Heart right ventricle (tissue), 16 donors: ENCODE measurements around the gene TFAM. TPM values are rescaled to one million over a fixed set of nuclear protein-coding genes. Genes with fewer than 3 reads are reported as not detected.

Source experiments
- ATAC-seq, 8 donors: fragments of 200-7000 bp; cut with Tn5 transposase; one replicate each; pipeline ENCODE4 v1.9.1; 2020; ENCODE audit warnings: mild to moderate bottlenecking in 8 of 8, moderate library complexity in 8 of 8, moderate number of reproducible peaks in 1 of 8
- DNase-seq, 2 donors: peaks; one replicate each; pipeline ENCODE4 v3.0.0-alpha.2; 2020
- H3K27ac ChIP-seq, 10 donors: fragments of 200-600 bp; sonication (generic) in 2 of 10; one replicate each; pipeline versions ENCODE4 v1.5.0 to v1.8.0; 2020 to 2022; ENCODE audit warnings: mild to moderate bottlenecking in 3 of 10
- H3K27me3 ChIP-seq, 7 donors: fragments of 200-600 bp; one replicate each; pipeline ENCODE4 v1.8.0; 2021 to 2022; ENCODE audit warnings: mild to moderate bottlenecking in 2 of 7
- H3K36me3 ChIP-seq, 9 donors: fragments of 200-600 bp; sonication (generic) in 1 of 9; one replicate each; pipeline versions ENCODE4 v1.5.0 to v1.8.0; 2020 to 2022; ENCODE audit warnings: mild to moderate bottlenecking in 2 of 9
- H3K4me1 ChIP-seq, 9 donors: fragments of 200-600 bp; sonication (generic) in 1 of 9; one replicate each; pipeline versions ENCODE4 v1.5.0 to v1.8.0; 2020 to 2022; ENCODE audit warnings: mild to moderate bottlenecking in 4 of 9
- H3K4me3 ChIP-seq, 10 donors: fragments of 200-600 bp; sonication (generic) in 2 of 10; one replicate each; pipeline versions ENCODE4 v1.5.0 to v1.8.0; 2020 to 2022; ENCODE audit warnings: mild to moderate bottlenecking in 7 of 10, moderate library complexity in 2 of 10
- H3K9me3 ChIP-seq, 11 donors: fragments of 200-600 bp in 10 of 11; sonication (generic) in 2 of 11; one replicate each; pipeline versions ENCODE4 v1.5.0 to v1.8.0; 2013 to 2022; ENCODE audit warnings: mild to moderate bottlenecking in 2 of 11, control low read depth in 1 of 11, moderate library complexity in 1 of 11
- WGBS, 2 donors: extraction: QIAGEN DNeasy Blood & Tissue Kit; methylation state at CpG; one replicate each; pipeline ENCODE4 v1.1.7; 2013; ENCODE audit warnings: inconsistent platforms in 1 of 2; 5-methylcytosine and 5-hydroxymethylcytosine counted together
- intact Hi-C, 10 donors: fragments of 100-400 bp; cut with DNase I; formaldehyde crosslinking; loops; one replicate each; pipeline versions ENCODE4 v1.11.1 to v1.14.2; 2022
- polyA plus RNA-seq, 2 donors: library from polyadenylated mRNA; stranded (reverse); fragments of 200-250 nt; gene quantifications; one replicate each; pipeline ENCODE4 v1.2.3, GENCODE V29; 2013
- total RNA-seq, 10 donors: library from RNA; stranded (reverse); fragmentation: NEBNext Ultra II Directional in 3 of 10; extraction: Animal tissue kit (Norgen Biotek cat#: 25700) in 3 of 10; gene quantifications; one replicate each; pipeline versions ENCODE4 v1.2.1 to v1.2.4, GENCODE V29; 2021 to 2023
- TF ChIP-seq, protein P1 (sequence below), 9 donors: fragments of 200-600 bp; sonication (generic) in 2 of 9; IDR thresholded peaks; one replicate each; pipeline versions ENCODE4 v1.5.0 to v1.8.0; 2021 to 2022; ENCODE audit warnings: antibody characterized with exemption in 9 of 9, mild to moderate bottlenecking in 5 of 9, moderate library complexity in 1 of 9
- donor health status: Arrhythmogenic right ventricular cardiomyopathy.
- donor health status: ischemic (EF 13 %, LVEDD 7.1; RV severe dilation, severe dysfunction).
- donor health status: healthy with polysubstance abuse.
- donor health status: DM: no; HTN: yes; CAD: no.
- donor health status: DM: no; HTN: no; CAD: no.
- donor health status: ischemic (EF 25% LVEDD 6.9; RV normal size, moderate dysfunction).
- donor health status: ischemic (EF 25% LVEDD 5.7; RV mildly dilated, moderate dysfunction).
- donor health status: healthy.
- donor health status: DM: yes; HTN: yes; CAD: no.
- donor health status: Ischemic cardiomyopathy.
- donor health status: ischemic (EF 35%, LVEDD 5.7; RV mildly dilated, moderate dysfunction).
- donor health status: nonischemic (EF 11% LVEDD 7.7; RV severe dilation, severe dysfunction).
- donor health status: DM: yes; HTN: yes; CAD: no.
- donor health status: PGD.
- donor health status: ischemic (EF 29% LVEDD 5.4; RV normal size, mild dysfunction).
- donor health status: nonischemic (EF 23%, LVEDD 6.1; RV moderate dilation, normal function).

The TFAM gene
- total and polyA plus RNA-seq, 12 donors = 3.8 to 36.5 (median 31.0) TPM

DNA sequence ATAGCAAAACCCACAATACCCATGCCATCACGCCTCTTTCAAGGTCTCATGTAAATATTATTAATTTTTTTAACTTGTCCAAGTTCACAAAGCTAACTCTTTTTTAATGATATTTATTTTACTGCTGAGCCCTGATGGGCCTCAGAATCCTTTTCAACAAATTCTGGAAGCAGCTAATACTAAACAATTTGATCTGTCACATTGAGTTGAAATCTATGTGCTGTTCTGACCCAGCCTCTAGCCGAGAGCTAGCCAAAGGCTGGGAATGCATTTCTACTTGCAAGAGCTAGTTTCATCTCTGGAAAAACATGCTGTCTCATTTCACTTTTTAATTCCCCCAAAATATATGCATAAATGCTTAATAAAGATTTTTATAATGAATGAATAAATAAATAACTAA is 47.9 kb downstream of the TFAM start:
- ATAC-seq = no peak
- WGBS, 2 donors = 82% methylated on average over 2 of the region's 2 CpGs

DNA sequence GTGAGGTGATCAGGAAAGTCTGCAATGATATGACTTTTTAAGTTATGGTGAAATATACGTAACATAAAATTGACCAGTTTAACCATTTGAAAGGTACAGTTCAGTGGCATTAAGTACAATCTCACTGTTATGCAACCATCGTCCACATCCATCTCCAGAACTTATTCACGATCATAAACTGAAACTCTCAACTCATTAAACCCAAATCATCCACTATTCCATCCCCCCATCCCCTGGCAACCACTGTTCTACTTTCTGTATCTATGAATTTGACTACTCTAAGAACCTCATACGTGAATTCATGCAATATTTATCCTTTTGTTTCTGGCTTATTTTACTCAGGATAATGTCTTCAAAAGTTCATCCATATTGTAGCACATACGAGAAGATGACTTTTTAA is 48.4 kb downstream of the TFAM start:
- TF ChIP-seq, protein P1, sequence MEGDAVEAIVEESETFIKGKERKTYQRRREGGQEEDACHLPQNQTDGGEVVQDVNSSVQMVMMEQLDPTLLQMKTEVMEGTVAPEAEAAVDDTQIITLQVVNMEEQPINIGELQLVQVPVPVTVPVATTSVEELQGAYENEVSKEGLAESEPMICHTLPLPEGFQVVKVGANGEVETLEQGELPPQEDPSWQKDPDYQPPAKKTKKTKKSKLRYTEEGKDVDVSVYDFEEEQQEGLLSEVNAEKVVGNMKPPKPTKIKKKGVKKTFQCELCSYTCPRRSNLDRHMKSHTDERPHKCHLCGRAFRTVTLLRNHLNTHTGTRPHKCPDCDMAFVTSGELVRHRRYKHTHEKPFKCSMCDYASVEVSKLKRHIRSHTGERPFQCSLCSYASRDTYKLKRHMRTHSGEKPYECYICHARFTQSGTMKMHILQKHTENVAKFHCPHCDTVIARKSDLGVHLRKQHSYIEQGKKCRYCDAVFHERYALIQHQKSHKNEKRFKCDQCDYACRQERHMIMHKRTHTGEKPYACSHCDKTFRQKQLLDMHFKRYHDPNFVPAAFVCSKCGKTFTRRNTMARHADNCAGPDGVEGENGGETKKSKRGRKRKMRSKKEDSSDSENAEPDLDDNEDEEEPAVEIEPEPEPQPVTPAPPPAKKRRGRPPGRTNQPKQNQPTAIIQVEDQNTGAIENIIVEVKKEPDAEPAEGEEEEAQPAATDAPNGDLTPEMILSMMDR (IDR thresholded peaks at IDR 0.05) = no peak
- DNase-seq = no peak
- intact Hi-C loops = no loop called here
- peaks cover 0 to 10% (median 0%) of the 10 kb centered on the region in 9 donors for H3K4me1 ChIP-seq
- H3K27ac ChIP-seq = no peak overlapping the region
- no peaks in the 10 kb centered on the region for H3K9me3 ChIP-seq
- H3K27me3 ChIP-seq = no peaks in the 10 kb centered on the region
- no peaks in the 10 kb centered on the region for H3K36me3 ChIP-seq
- no peak overlapping the region for H3K4me3 ChIP-seq
- WGBS, 2 donors = 88 to 93% methylated on average over 5 of the region's 5 CpGs
- ATAC-seq = no peak

More for the DNA sequence above, 47.9 kb downstream of the TFAM start:
- DNase-seq = no peak
- no peak overlapping the region for H3K27ac ChIP-seq
- intact Hi-C loops = no loop called here
- H3K36me3 ChIP-seq = no peaks in the 10 kb centered on the region
- no peaks in the 10 kb centered on the region for H3K27me3 ChIP-seq
- H3K4me1 ChIP-seq = peaks cover 0 to 10% (median 0%) of the 10 kb centered on the region in 9 donors
- H3K4me3 ChIP-seq = no peak overlapping the region
- no peaks in the 10 kb centered on the region for H3K9me3 ChIP-seq
- TF ChIP-seq, protein P1 (IDR thresholded peaks at IDR 0.05) = no peak

DNA sequence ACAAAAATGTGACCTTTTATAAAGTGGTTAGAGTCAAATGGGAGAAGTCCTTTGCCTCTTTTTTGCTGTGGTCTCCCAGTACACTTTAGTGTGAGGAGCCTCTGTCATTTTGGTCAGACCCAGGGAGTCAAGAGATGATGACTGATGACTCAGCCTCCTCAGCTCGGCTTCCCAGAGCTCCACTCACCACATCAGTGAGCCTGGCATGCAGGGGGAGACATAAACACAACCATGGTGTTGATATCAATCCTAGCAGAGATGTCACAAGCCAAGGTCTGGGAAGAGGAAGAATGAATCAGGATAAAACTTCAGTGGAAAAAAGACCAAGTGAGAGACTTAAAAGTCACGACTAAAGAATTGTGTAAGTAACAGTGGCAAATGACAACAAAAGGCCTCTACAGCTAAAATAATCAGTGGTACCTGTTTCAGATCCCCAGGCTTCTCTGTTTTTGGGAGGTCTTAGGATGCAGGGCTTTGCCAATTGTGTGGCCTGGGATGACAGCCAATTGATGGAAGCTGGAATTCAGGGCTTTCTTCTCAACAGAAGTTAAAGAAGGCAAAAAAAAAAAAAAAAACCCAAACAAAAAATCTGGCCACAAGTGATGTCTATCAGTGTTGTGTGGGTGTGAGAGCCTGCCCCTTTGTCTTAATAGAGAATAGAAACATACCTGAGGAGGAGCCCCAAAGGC is 50.2 kb downstream of the TFAM start:
- Histone ChIP-seq H3K9me3 (peaks cover 0 to 10% (median 0%) of the 10 kb centered on the region in 11 donors), H3K36me3 (no peaks in the 10 kb centered on the region), H3K27me3 (no peaks in the 10 kb centered on the region), H3K27ac (peak overlapping the region in 1 of 10 donors; percentile 20), H3K4me1 (peaks cover 0 to 10% (median 0%) of the 10 kb centered on the region in 9 donors), H3K4me3 (no peak overlapping the region)
- intact Hi-C loops = no loop called here
- DNase-seq (peak in 1 of 2 donors; percentile 11), ATAC-seq (peak in 6 of 8 donors; percentile 28 to 95 (median 54))
- TF ChIP-seq, protein P1 (IDR thresholded peaks at IDR 0.05) = no peak
- WGBS, 2 donors = 31 to 34% methylated on average over 2 of the region's 2 CpGs

DNA sequence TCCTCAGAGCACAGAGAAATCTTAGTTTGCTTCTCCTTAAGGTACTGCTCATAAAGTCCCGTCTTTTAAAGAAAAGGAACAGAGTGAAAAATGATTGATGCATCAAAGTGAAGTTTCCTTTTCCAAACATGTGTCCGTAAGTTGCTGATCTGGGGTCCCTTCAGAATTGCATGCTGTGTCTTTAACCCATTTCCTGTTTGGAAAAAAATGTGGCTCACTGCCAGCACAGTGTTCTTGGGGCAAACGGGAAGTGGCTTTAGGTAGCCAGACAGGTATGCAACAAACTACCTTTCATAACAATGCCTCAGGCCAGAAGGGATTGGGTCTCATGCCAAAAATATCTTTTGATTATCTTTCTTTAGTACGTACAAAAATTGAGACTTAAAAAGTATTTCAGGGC is 50.9 kb downstream of the TFAM start:
- TF ChIP-seq, protein P1 (IDR thresholded peaks at IDR 0.05) = no peak
- peaks cover 0 to 10% (median 0%) of the 10 kb centered on the region in 9 donors for H3K4me1 ChIP-seq
- H3K27ac ChIP-seq = peak overlapping the region in 1 of 10 donors; percentile 20
- DNase-seq (no peak), ATAC-seq (no peak)
- no peaks in the 10 kb centered on the region for H3K27me3 ChIP-seq
- 36 to 47% methylated on average over 4 of the region's 4 CpGs for WGBS, 2 donors
- H3K4me3 ChIP-seq = no peak overlapping the region
- H3K9me3 ChIP-seq = peaks cover 0 to 15% (median 0%) of the 10 kb centered on the region in 11 donors
- H3K36me3 ChIP-seq = no peaks in the 10 kb centered on the region
- intact Hi-C loops = no loop called here
